Sigmoid colon (tissue), 4 donors: ENCODE data around the gene PPIB.

ENCODE experiments used
- CTCF ChIP-seq, 4 experiments: fragments of 450-650 bp in 3 of 4; fragments of 200-600 bp in 1 of 4; IDR thresholded peaks; one replicate each; pipeline ENCODE4 v1.5.1; 2016 to 2019; ENCODE audit warnings: antibody characterized with exemption in 4 of 4, mild to moderate bottlenecking in 3 of 4, moderate library complexity in 2 of 4
- EP300 ChIP-seq, 4 donors: sonication (generic); formaldehyde crosslinking; IDR thresholded peaks; one replicate each; pipeline ENCODE4 v1.6.1; 2017; ENCODE audit warnings: antibody characterized with exemption in 4 of 4
- POLR2A ChIP-seq, 2 donors: fragments of 450-650 bp; IDR thresholded peaks; one replicate each; pipeline ENCODE4 v1.6.1; 2016; ENCODE audit warnings: antibody characterized with exemption in 2 of 2, mild to moderate bottlenecking in 2 of 2, moderate library complexity in 2 of 2
- POLR2AphosphoS5 ChIP-seq, 4 donors: sonication (generic); formaldehyde crosslinking; IDR thresholded peaks; one replicate each; pipeline ENCODE4 v1.6.1; 2017; ENCODE audit warnings: antibody characterized with exemption in 4 of 4

GRCh38 chr15:64121614-64122013 lies 41.2 kb downstream of the PPIB start:
- TF ChIP-seq POLR2A (IDR thresholded peaks at IDR 0.05) (no peak), CTCF (IDR thresholded peaks at IDR 0.05) (no peak), POLR2AphosphoS5 (IDR thresholded peaks at IDR 0.05) (no peak), EP300 (IDR thresholded peaks at IDR 0.05) (no peak)
